ENCODE data around the gene BDKRB1. TPM values are rescaled to one million over a fixed set of nuclear protein-coding genes. Genes with fewer than 3 reads are reported as not detected.
A peak's percentile ranks its signal among the peaks of the same experiment; 100 is the strongest.

BDKRB1 gene
- total and polyA plus RNA-seq, 9 of the 15 experiments (the other 6 are each of a cell fraction or from before 2014, with no cell fraction given), result 0.06 to 0.23 (median 0.09) TPM; not detected in 1

- TF ChIP-seq CBX3 (IDR thresholded peaks at IDR 0.05; ENCODE audit: borderline replicate concordance in 1 of 2, low read length in 2 of 2) (no peak), CGGBP1 (CRISPR knock-in tag; IDR thresholded peaks at IDR 0.05) (no peak)
These were observed 38.2 kb downstream of the BDKRB1 start (continued) for GRCh38 chr14:96294246-96294645.

GRCh38 chr14:96297000-96297399 lies 41.0 kb downstream of the BDKRB1 start:
- Histone ChIP-seq H2AFZ (ENCODE audit: low read depth, low read length) (no peak overlapping the region), H3K27me3 (ENCODE audit: control insufficient read depth in 2 of 2, insufficient read depth in 2 of 2, low read length in 2 of 2) (no peaks in the 10 kb centered on the region), H3K36me3 (ENCODE audit: control insufficient read depth, insufficient read depth, low read length) (peaks cover 11% of the 10 kb centered on the region; the same call in 2 of the 3 replicates), H3K79me2 (ENCODE audit: control insufficient read depth, insufficient read depth, low read length) (no peaks in the 10 kb centered on the region), H3K27ac (ENCODE audit: extremely low read depth, low read depth, low read length) (no peak overlapping the region), H4K20me1 (replicated peaks; ENCODE audit: control insufficient read depth, insufficient read depth, low read length) (no peaks in the 10 kb centered on the region), H3K4me1 (replicated peaks in 1 of 2; ENCODE audit: control insufficient read depth in 2 of 2, insufficient read depth in 2 of 2, low read length in 2 of 2) (no peaks in the 10 kb centered on the region), H3K9ac (ENCODE audit: insufficient read depth in 1 of 2, low read depth in 2 of 2, low read length in 2 of 2) (no peak overlapping the region), H3K9me3 (replicated peaks; ENCODE audit: control insufficient read depth, insufficient read depth, low read depth, low read length) (no peaks in the 10 kb centered on the region), H3K4me2 (ENCODE audit: insufficient read depth, low read length) (no peak overlapping the region), H3K4me3 (no peak overlapping the region), H3K9me1 (ENCODE audit: control insufficient read depth, insufficient read depth, low read length) (no peaks in the 10 kb centered on the region)
- 75% methylated on average over 2 of the region's 2 CpGs for WGBS (ENCODE audit: insufficient coverage, low coverage, missing lambda C conversion rate)
- POLR2A ChIA-PET, result interaction anchor here (0.7 kb wide), 1 partner anchor 11 kb away, joined by 3 read pairs; no protein-coding TSS in a partner anchor
- intact Hi-C loops (cut with micrococcal nuclease), result loop anchor here (2.0 kb wide), 1 partner anchor 128 kb away; no protein-coding TSS in a partner anchor
- FAIRE-seq (no peak), ATAC-seq (peak; percentile 61; the same call in 2 of the 3 replicates), DNase-seq (ENCODE audit: extremely low read depth in 1 of 4, low spot score in 3 of 4) (peak in 1 of 4 experiments; percentile 9)
- BruUV-seq (replicated peaks), result no TSS peak
- in situ Hi-C loops (cut with MboI), result loop anchor here (5.0 kb wide), 1 partner anchor 130 kb away; no protein-coding TSS in a partner anchor
- CTCF ChIA-PET (ENCODE audit: low intra/inter-chr PET ratio), result interaction anchor here (3.2 kb wide), 1 partner anchor 127 kb away, joined by 25 read pairs; no protein-coding TSS in a partner anchor
- TF ChIP-seq ZNF277 (CRISPR knock-in tag; IDR thresholded peaks at IDR 0.05; ENCODE audit: borderline replicate concordance) (no peak), FOXA3 (CRISPR knock-in tag; conservative IDR thresholded peaks at IDR 0.05 in 1 of 2, IDR thresholded peaks at IDR 0.05 in 1 of 2) (no peak), REST (IDR thresholded peaks at IDR 0.05; ENCODE audit: borderline replicate concordance) (peak; percentile 11; the same call in 1 of the 2 replicates), REST (CRISPR knock-in tag; IDR thresholded peaks at IDR 0.05; ENCODE audit: low read depth) (no peak), CTCF (IDR thresholded peaks at IDR 0.05 in 2 of 3, conservative IDR thresholded peaks at IDR 0.05 in 1 of 3; ENCODE audit: insufficient read depth in 2 of 3, low read depth in 1 of 3, low read length in 3 of 3) (peak in 1 of 3 experiments; percentile 58; a peak in 2 of 6 replicates)
